ENCODE data around the gene ARMC12. TPM values are rescaled to one million over a fixed set of nuclear protein-coding genes. Genes with fewer than 3 reads are reported as not detected.

ARMC12 gene
- total and polyA plus RNA-seq, 2 of the 4 experiments (the other 2 are of a cell fraction), result 0.18 to 0.74 TPM

- no peak for TF ChIP-seq NFE2L2 (IDR thresholded peaks at IDR 0.05; ENCODE audit: low read depth, low read length)
- 0 out of 2 replicates have a peak, but pooled peaks have one; percentile 8 for TF ChIP-seq FOS (IDR thresholded peaks at IDR 0.05; ENCODE audit: low read depth, low read length)
Observed at GRCh38 chr6:35727935-35728682, 8.7 kb upstream of the ARMC12 start (continued).

DNA sequence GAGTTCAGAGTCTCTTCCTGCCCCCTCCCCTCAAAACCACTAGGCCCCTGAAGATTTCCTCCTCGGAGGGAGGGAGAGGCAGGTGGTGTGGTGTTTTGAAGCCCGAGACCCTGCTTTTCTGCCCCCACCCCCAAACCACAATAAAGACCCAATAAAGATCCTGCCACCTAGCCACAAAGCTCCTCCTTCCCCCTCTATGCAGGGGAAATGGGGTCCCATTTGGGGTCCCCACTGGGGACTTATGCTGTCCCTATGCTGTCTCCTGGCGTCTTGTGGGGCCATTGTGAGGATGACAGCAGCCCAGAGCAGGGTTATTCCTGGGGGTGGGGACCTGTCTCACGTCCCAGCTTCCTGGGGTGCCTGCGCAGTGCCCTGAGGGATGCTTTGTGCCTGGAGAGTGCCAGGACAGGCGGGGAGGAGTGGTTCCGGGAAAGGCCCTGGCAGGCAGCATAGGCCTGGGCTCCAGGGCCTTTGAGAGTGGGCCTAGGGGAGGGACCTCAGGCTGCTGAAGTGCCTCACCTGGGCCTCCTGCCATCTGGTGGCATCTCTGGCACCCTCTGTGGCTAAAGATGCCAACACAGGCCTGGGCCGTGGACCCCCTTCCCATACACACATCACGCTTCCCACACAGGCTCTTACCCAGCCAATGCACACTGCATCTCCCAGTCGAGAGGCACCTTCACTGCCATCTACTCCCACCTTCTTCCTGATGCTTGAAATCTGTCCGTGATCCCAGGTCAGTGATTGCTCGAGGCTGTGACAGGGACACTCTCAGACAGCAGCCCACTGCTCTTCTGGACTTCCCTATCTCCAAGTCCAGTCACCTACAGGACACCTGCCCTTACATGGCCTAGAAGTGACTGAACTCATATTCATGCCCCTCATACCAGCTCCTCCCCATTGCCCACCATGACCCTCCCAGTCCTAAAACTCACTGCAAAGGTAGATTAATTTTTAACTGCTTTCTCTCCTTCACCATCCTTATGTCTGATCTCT, 7.9 kb upstream of the ARMC12 start:
- no peak for ATAC-seq (ENCODE audit: low read depth)
- Histone ChIP-seq H2BK120ac (ENCODE audit: low read depth, low read length) (peak overlapping the region; percentile 74; the same call in 1 of the 2 replicates), H3K9me3 (ENCODE audit: control insufficient read depth, insufficient read depth, low read length) (no peaks in the 10 kb centered on the region), H3K56ac (ENCODE audit: extremely low read depth, insufficient read depth, low read length) (no peak overlapping the region), H3K9ac (ENCODE audit: low read depth, low read length) (peak overlapping the region; percentile 71; the same call in 1 of the 2 replicates), H4K8ac (ENCODE audit: low read depth in 2 of 2, low read length in 2 of 2) (peak overlapping the region; percentile 78 to 88; a peak in 2 of 4 replicates), H3K36me3 (ENCODE audit: control insufficient read depth, insufficient read depth, low read length) (no peaks in the 10 kb centered on the region), H3K27ac (ENCODE audit: insufficient read depth, low read length) (no peak overlapping the region), H3K18ac (ENCODE audit: low read depth, low read length) (peak overlapping the region; percentile 63; the same call in 1 of the 2 replicates), H2BK20ac (ENCODE audit: low read depth, low read length) (peak overlapping the region; percentile 51; the same call in 1 of the 2 replicates), H3K4ac (ENCODE audit: low read depth, low read length) (peak overlapping the region; percentile 75; the same call in 1 of the 2 replicates), H2BK5ac (ENCODE audit: low read depth, low read length, poor library complexity, severe bottlenecking) (no peak overlapping the region), H4K20me1 (ENCODE audit: insufficient read depth, low read length) (no peaks in the 10 kb centered on the region), H3K27me3 (ENCODE audit: control insufficient read depth, insufficient read depth, low read length) (no peaks in the 10 kb centered on the region), H3K4me2 (ENCODE audit: low read depth, low read length) (peak overlapping the region; percentile 91; the same call in 1 of the 2 replicates), H2AFZ (replicated peaks; ENCODE audit: low read length, poor library complexity) (peak overlapping the region; percentile 88), H2AK9ac (replicated peaks; ENCODE audit: low read depth, low read length, poor library complexity) (peak overlapping the region; percentile 68), H4K91ac (ENCODE audit: insufficient read depth, low read depth, low read length) (no peak overlapping the region), H3K14ac (replicated peaks; ENCODE audit: low read depth, low read length) (peak overlapping the region; percentile 88), H3K23ac (ENCODE audit: low read depth, low read length) (no peak overlapping the region), H3K4me3 (ENCODE audit: insufficient read depth, low read depth, low read length) (no peak overlapping the region), H3K4me1 (ENCODE audit: control insufficient read depth, insufficient read depth, low read length) (peaks cover 16% of the 10 kb centered on the region), H3K9me1 (ENCODE audit: insufficient read depth, low read length) (peaks cover 12% of the 10 kb centered on the region), H2AK5ac (ENCODE audit: low read depth, low read length) (peak overlapping the region; percentile 90), H2BK15ac (ENCODE audit: low read depth, low read length) (peak overlapping the region; percentile 69; the same call in 1 of the 3 replicates), H3K79me1 (ENCODE audit: low read depth in 1 of 2, low read length in 2 of 2) (no peaks in the 10 kb centered on the region), H4K5ac (ENCODE audit: low read depth, low read length) (peak overlapping the region; percentile 38; the same call in 1 of the 2 replicates)
- TF ChIP-seq, protein P1, sequence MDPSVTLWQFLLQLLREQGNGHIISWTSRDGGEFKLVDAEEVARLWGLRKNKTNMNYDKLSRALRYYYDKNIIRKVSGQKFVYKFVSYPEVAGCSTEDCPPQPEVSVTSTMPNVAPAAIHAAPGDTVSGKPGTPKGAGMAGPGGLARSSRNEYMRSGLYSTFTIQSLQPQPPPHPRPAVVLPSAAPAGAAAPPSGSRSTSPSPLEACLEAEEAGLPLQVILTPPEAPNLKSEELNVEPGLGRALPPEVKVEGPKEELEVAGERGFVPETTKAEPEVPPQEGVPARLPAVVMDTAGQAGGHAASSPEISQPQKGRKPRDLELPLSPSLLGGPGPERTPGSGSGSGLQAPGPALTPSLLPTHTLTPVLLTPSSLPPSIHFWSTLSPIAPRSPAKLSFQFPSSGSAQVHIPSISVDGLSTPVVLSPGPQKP (IDR thresholded peaks at IDR 0.05; ENCODE audit: borderline replicate concordance, low read depth, low read length), result no peak
- intact Hi-C loops (cut with micrococcal nuclease), result no loop called here
- in situ Hi-C loops (cut with MboI; ENCODE audit: low sequenced_read_pairs), result loop anchor here (5.0 to 25.0 kb wide), 2 partner anchors 37 to 417 kb away; no protein-coding TSS in a partner anchor
- ChIA-PET CTCF (no interaction called here), POLR2A (ENCODE audit: unreplicated experiment) (no interaction called here)
- BruUV-seq (replicated peaks), result no TSS peak
- DNase-seq, result no peak
- WGBS, 2 experiments (ENCODE audit: extremely low coverage in 2 of 2, insufficient read length in 1 of 2), result 72% methylated on average over 5 of the region's 12 CpGs; no CpG with 5 or more reads in 1 of the 2 experiments
- dilution Hi-C loops (cut with HindIII; ENCODE audit: low sequenced_read_pairs, unreplicated experiment), result no loop called here
